ENCODE results near the gene AK2.
A peak's percentile ranks its signal among the peaks of the same experiment; 100 is the strongest.

AK2 gene

GRCh38 chr1:32966900-32967299 lies 69.8 kb downstream of the AK2 start:
- POLR2A ChIA-PET: no interaction called here
- no peaks in the 10 kb centered on the region for H3K36me3 ChIP-seq (ENCODE audit: control insufficient read depth in 2 of 2, insufficient read depth in 1 of 2, low read length in 2 of 2)
- H3K4me1 ChIP-seq (ENCODE audit: control insufficient read depth, insufficient read depth, low read length): peaks cover 3% of the 10 kb centered on the region
- H3K27ac ChIP-seq (ENCODE audit: extremely low read depth, low read depth, low read length): no peak overlapping the region
- TF ChIP-seq PRDM10 (tag by site-specific recombination; IDR thresholded peaks at IDR 0.05) (peak; percentile 82), CTCF (tag by site-specific recombination; IDR thresholded peaks at IDR 0.05) (no peak)
- H3K4me3 ChIP-seq (ENCODE audit: low read depth, low read length): no peak overlapping the region
- no peaks in the 10 kb centered on the region for H3K9me3 ChIP-seq (ENCODE audit: control insufficient read depth, insufficient read depth, low read depth, low read length)
- CTCF ChIA-PET: no interaction called here

GRCh38 chr1:32965251-32965747 lies 71.4 kb downstream of the AK2 start:
- no peak overlapping the region; the same call in 1 of the 2 replicates for H3K4me3 ChIP-seq (ENCODE audit: low read depth, low read length)
- TF ChIP-seq ZNF585B (tag by site-specific recombination; IDR thresholded peaks at IDR 0.05): peak; percentile 49
- TF ChIP-seq ZNF335 (tag by site-specific recombination; conservative IDR thresholded peaks at IDR 0.05): peak; percentile 93
- TF ChIP-seq ZNF132 (tag by site-specific recombination; IDR thresholded peaks at IDR 0.05; ENCODE audit: borderline replicate concordance): no peak
- no peak overlapping the region for H3K27ac ChIP-seq (ENCODE audit: extremely low read depth, low read depth, low read length)
- ChIA-PET POLR2A (interaction anchor here (0.5 to 2.5 kb wide), 26 partner anchors 10 to 314 kb away, joined by 3 to 21 read pairs (median 4); partner anchors contain the start of genes AZIN2 and RBBP4), CTCF (interaction anchor here (0.7 kb wide), 1 partner anchor 121 kb away, joined by 3 read pairs; no protein-coding TSS in a partner anchor)
- H3K4me1 ChIP-seq (ENCODE audit: control insufficient read depth, insufficient read depth, low read length): peaks cover 8% of the 10 kb centered on the region
- no peaks in the 10 kb centered on the region for H3K9me3 ChIP-seq (ENCODE audit: control insufficient read depth, insufficient read depth, low read depth, low read length)
- H3K36me3 ChIP-seq (ENCODE audit: control insufficient read depth in 2 of 2, insufficient read depth in 1 of 2, low read length in 2 of 2): no peaks in the 10 kb centered on the region

- peak within 1 kb of the TSS; percentile 84 for H3K27ac ChIP-seq (ENCODE audit: extremely low read depth, low read depth, low read length)
- H3K36me3 ChIP-seq (ENCODE audit: control insufficient read depth in 2 of 2, insufficient read depth in 1 of 2, low read length in 2 of 2): no peaks in the 10 kb centered on the region
- no peaks in the 10 kb centered on the region for H3K9me3 ChIP-seq (ENCODE audit: control insufficient read depth, insufficient read depth, low read depth, low read length)
- POLR2A ChIA-PET: interaction anchor here (0.5 to 2.5 kb wide), 27 partner anchors 9 to 444 kb away, joined by 3 to 21 read pairs (median 4); partner anchors contain the start of genes AZIN2 and RBBP4
- CTCF ChIA-PET: interaction anchor here (0.6 to 0.8 kb wide), 2 partner anchors 92 kb away, joined by 3 to 6 read pairs; no protein-coding TSS in a partner anchor
- peak within 1 kb of the TSS; percentile 62 for H3K4me3 ChIP-seq (ENCODE audit: low read depth, low read length)
- peaks cover 10% of the 10 kb centered on the region for H3K4me1 ChIP-seq (ENCODE audit: control insufficient read depth, insufficient read depth, low read length)
- peak; percentile 23; the same call in 1 of the 2 replicates for TF ChIP-seq ZNF561 (tag by site-specific recombination; IDR thresholded peaks at IDR 0.05; ENCODE audit: borderline replicate concordance)
- no peak for TF ChIP-seq ZSCAN4 (tag by site-specific recombination; IDR thresholded peaks at IDR 0.05)
- 0 out of 2 replicates have a peak, but pooled peaks have one; percentile 32 for TF ChIP-seq ZNF596 (tag by site-specific recombination; IDR thresholded peaks at IDR 0.05)
- peak; percentile 55; the same call in 1 of the 2 replicates for TF ChIP-seq PATZ1 (tag by site-specific recombination; IDR thresholded peaks at IDR 0.05)
- peak; percentile 82 for TF ChIP-seq ZSCAN30 (tag by site-specific recombination; IDR thresholded peaks at IDR 0.05)
- peak; percentile 21 for TF ChIP-seq SETDB1 (IDR thresholded peaks at IDR 0.05; ENCODE audit: insufficient read length, low read length)
- TF ChIP-seq EGR2 (tag by site-specific recombination; IDR thresholded peaks at IDR 0.05; ENCODE audit: low read depth): 0 out of 2 replicates have a peak, but pooled peaks have one; percentile 10
- TF ChIP-seq ZBTB8A (tag by site-specific recombination; IDR thresholded peaks at IDR 0.05): peak; percentile 96
- peak; percentile 60 for TF ChIP-seq ZBTB17 (tag by site-specific recombination; IDR thresholded peaks at IDR 0.05)
- TF ChIP-seq SP3 (tag by site-specific recombination; IDR thresholded peaks at IDR 0.05): peak; percentile 89
- TF ChIP-seq ZBTB20 (tag by site-specific recombination; IDR thresholded peaks at IDR 0.05): peak; percentile 49; the same call in 1 of the 2 replicates
- TF ChIP-seq KLF1 (tag by site-specific recombination; IDR thresholded peaks at IDR 0.05): peak; percentile 81
- TF ChIP-seq YY2 (tag by site-specific recombination; IDR thresholded peaks at IDR 0.05): 0 out of 2 replicates have a peak, but pooled peaks have one; percentile 30
- peak; percentile 46; the same call in 1 of the 2 replicates for TF ChIP-seq ZEB2 (tag by site-specific recombination; IDR thresholded peaks at IDR 0.05)
- peak; percentile 85 for TF ChIP-seq ZNF600 (tag by site-specific recombination; IDR thresholded peaks at IDR 0.05)
- peak; percentile 87 for TF ChIP-seq KLF8 (tag by site-specific recombination; IDR thresholded peaks at IDR 0.05)
These were observed 72.0 kb downstream of the AK2 start, which contains the start of gene RNF19B for GRCh38 chr1:32964461-32965250. Gene RNF19B, minus strand, starts transcription at chr1:32964809. Its CDS starts 124 bp downstream, at chr1:32964685.

Measured in HEK293 (cell line).